K562 (cell line): Measurements from ENCODE around the gene WWTR1. TPM values are rescaled to one million over a fixed set of nuclear protein-coding genes. Genes with fewer than 3 reads are reported as not detected.

Source experiments
- ATAC-seq: fragments of 200-7000 bp; cut with Tn5 transposase; 3 replicates; pipeline ENCODE4 v1.9.1; 2020; ENCODE audit warnings: moderate library complexity
- BruUV-seq: library from RNA; stranded (reverse); fragments of 400-500 nt; replicated peaks from 2 replicates; lab custom pipeline; 2021; lab: Mats Ljungman, UMichigan
- CTCF ChIA-PET: fragments of 300-600 bp; formaldehyde crosslinking; extraction: SDS; loops from one replicate; lab custom pipeline; 2021; ENCODE audit warnings: low intra/inter-chr PET ratio; lab: Yijun Ruan, JAX
- POLR2A ChIA-PET: fragments of 300-600, 350-650 bp; sonication (Branson Sonifier 250); formaldehyde crosslinking; extraction: SDS; loops from one replicate; lab custom pipeline; 2021; ENCODE audit warnings: antibody characterized with exemption, inconsistent platforms; lab: Yijun Ruan, JAX
- DNase-seq, 4 experiments: peaks; one replicate each; pipeline versions ENCODE4 v3.0.0 to v3.0.0-alpha.2; 2011 to 2018; ENCODE audit warnings: low spot score in 3 of 4, mixed read lengths in 3 of 4; ENCODE audit errors: extremely low read depth in 1 of 4
- FAIRE-seq: peaks from 2 replicates; lab custom pipeline; 2011; peaks lifted over from hg19 to GRCh38; lab: Jason Lieb, UNC
- H2AFZ ChIP-seq: 2 replicates; pipeline ENCODE4 v1.6.0; 2011; ENCODE audit warnings: low read depth, low read length, control low read depth, inconsistent platforms
- H3K27ac ChIP-seq: fragments of 200-600 bp; 3 replicates; pipeline ENCODE4 v1.8.0; 2011; ENCODE audit warnings: low read depth, mild to moderate bottlenecking, control low read depth, inconsistent platforms, low read length, moderate library complexity, mixed read lengths; ENCODE audit errors: extremely low read depth
- H3K27me3 ChIP-seq, 2 experiments: fragments of 300-600 bp in 1 of 2; 2 replicates in 1 of 2; 3 replicates in 1 of 2; pipeline versions ENCODE4 v1.6.0 to v1.8.0; 2011; ENCODE audit warnings: inconsistent platforms in 2 of 2, low read length in 2 of 2, mild to moderate bottlenecking in 1 of 2, mixed read lengths in 1 of 2, moderate library complexity in 1 of 2; ENCODE audit not compliant: control insufficient read depth in 2 of 2, insufficient read depth in 2 of 2
- H3K36me3 ChIP-seq: fragments of 300-600 bp; 3 replicates; pipeline ENCODE4 v1.8.0; 2011; ENCODE audit warnings: mild to moderate bottlenecking, low read length, inconsistent platforms; ENCODE audit not compliant: control insufficient read depth, insufficient read depth
- H3K4me1 ChIP-seq, 2 experiments: fragments of 200-600 bp in 1 of 2; replicated peaks in 1 of 2; 2 replicates in 1 of 2; 3 replicates in 1 of 2; pipeline versions ENCODE4 v1.5.1 to v1.8.0; 2011; ENCODE audit warnings: inconsistent platforms in 2 of 2, low read length in 2 of 2, mild to moderate bottlenecking in 1 of 2, mixed read lengths in 1 of 2, moderate library complexity in 1 of 2; ENCODE audit not compliant: control insufficient read depth in 2 of 2, insufficient read depth in 2 of 2
- H3K4me2 ChIP-seq: 2 replicates; pipeline ENCODE4 v1.6.1; 2011; ENCODE audit warnings: low read length, control low read depth, inconsistent platforms, mixed read lengths; ENCODE audit not compliant: insufficient read depth
- H3K4me3 ChIP-seq: fragments of 200-600 bp; sonication (generic), shearing (Covaris generic); 2 replicates; pipeline ENCODE4 v1.5.1; 2016; ENCODE audit warnings: control low read depth, inconsistent platforms
- H3K79me2 ChIP-seq: fragments of 200-600 bp; 3 replicates; pipeline ENCODE4 v1.8.0; 2011; ENCODE audit warnings: low read length, inconsistent platforms; ENCODE audit not compliant: control insufficient read depth, insufficient read depth
- H3K9ac ChIP-seq, 2 experiments: 2 replicates each; pipeline versions ENCODE4 v1.6.0 to v1.6.1; 2011; ENCODE audit warnings: low read depth in 2 of 2, low read length in 2 of 2, control low read depth in 1 of 2, inconsistent platforms in 1 of 2, mild to moderate bottlenecking in 1 of 2, mixed read lengths in 1 of 2; ENCODE audit not compliant: insufficient read depth in 1 of 2
- H3K9me1 ChIP-seq: one replicate; pipeline ENCODE4 v1.6.0; 2011; ENCODE audit warnings: inconsistent platforms, mild to moderate bottlenecking, low read length, moderate library complexity; ENCODE audit not compliant: control insufficient read depth, insufficient read depth
- H3K9me3 ChIP-seq: replicated peaks from 2 replicates; pipeline ENCODE4 v1.5.1; 2011; ENCODE audit warnings: low read depth, low read length, inconsistent platforms; ENCODE audit not compliant: control insufficient read depth, insufficient read depth
- H4K20me1 ChIP-seq: replicated peaks from 2 replicates; pipeline ENCODE4 v1.6.1; 2011; ENCODE audit warnings: low read length, inconsistent platforms, mixed read lengths; ENCODE audit not compliant: control insufficient read depth, insufficient read depth
- FOXA1 ChIP-seq: fragments of 450-650 bp; IDR thresholded peaks from 2 replicates; pipeline ENCODE4 v1.6.1; 2016; ENCODE audit warnings: mild to moderate bottlenecking, borderline replicate concordance
- MNT ChIP-seq, 2 experiments: fragments of 450-650 bp; conservative IDR thresholded peaks; 2 replicates each; pipeline ENCODE4 v1.6.1; 2017; ENCODE audit warnings: mild to moderate bottlenecking in 2 of 2, moderate library complexity in 2 of 2
- MXI1 ChIP-seq: IDR thresholded peaks from 2 replicates; pipeline ENCODE4 v1.6.1; 2011; ENCODE audit warnings: low read depth, mild to moderate bottlenecking, improper control_type of control experiment, low read length
- PCBP2 ChIP-seq: fragments of 200-400 bp; formaldehyde crosslinking; IDR thresholded peaks from 2 replicates; pipeline ENCODE4 v1.6.1; 2018; ENCODE audit warnings: low read length, low read depth, mild to moderate bottlenecking, moderate library complexity; ENCODE audit not compliant: poor library complexity, severe bottlenecking
- WGBS: fragments of 100-300 bp; shearing (Covaris generic); methylation state at CpG from one replicate; pipeline ENCODE4 v1.1.6; 2016; ENCODE audit warnings: low coverage, mixed read lengths; ENCODE audit not compliant: insufficient coverage; ENCODE audit errors: missing lambda C conversion rate; 5-methylcytosine and 5-hydroxymethylcytosine counted together
- in situ Hi-C: fragments of 300-500 bp; cut with MboI; formaldehyde crosslinking; loops from 4 replicates; pipeline ENCODE4 v1.15.0; 2018; ENCODE audit warnings: inconsistent platforms, mixed read lengths
- intact Hi-C: fragments of 100-400 bp; cut with micrococcal nuclease; formaldehyde crosslinking; loops from 2 replicates; pipeline ENCODE4 v1.14.2; 2022
- polyA plus RNA-seq, 8 experiments: library from polyadenylated mRNA; depleted of rRNA in 4 of 8; stranded (reverse) in 5 of 8; unstranded in 3 of 8; fragments of >200 nt; fragmentation: Nextera tagmentation in 2 of 8; fragmentation: Illumina TruSeq in 1 of 8; extraction: Ambion mirVana in 2 of 8; extraction: Trizol in 1 of 8; gene quantifications; 2 replicates each; pipeline versions ENCODE4 v1.2.1 to v1.2.3, GENCODE V29; 2011 to 2014; ENCODE audit warnings: inconsistent platforms in 1 of 8, missing spikeins in 1 of 8
- total RNA-seq, 7 experiments: library from RNA; depleted of rRNA in 6 of 7; stranded (reverse); fragments of >200 nt in 6 of 7; fragmentation: Illumina TruSeq in 2 of 7; extraction: Trizol in 2 of 7; gene quantifications; 2 replicates each; pipeline versions ENCODE4 v1.2.1 to v1.2.3, GENCODE V29; 2011 to 2021; ENCODE audit warnings: low replicate concordance in 1 of 7

WWTR1 gene
- total and polyA plus RNA-seq, 9 of the 15 experiments (the other 6 are each of a cell fraction or from before 2014, with no cell fraction given), result 0.04 to 1.5 (median 0.60) TPM

DNA sequence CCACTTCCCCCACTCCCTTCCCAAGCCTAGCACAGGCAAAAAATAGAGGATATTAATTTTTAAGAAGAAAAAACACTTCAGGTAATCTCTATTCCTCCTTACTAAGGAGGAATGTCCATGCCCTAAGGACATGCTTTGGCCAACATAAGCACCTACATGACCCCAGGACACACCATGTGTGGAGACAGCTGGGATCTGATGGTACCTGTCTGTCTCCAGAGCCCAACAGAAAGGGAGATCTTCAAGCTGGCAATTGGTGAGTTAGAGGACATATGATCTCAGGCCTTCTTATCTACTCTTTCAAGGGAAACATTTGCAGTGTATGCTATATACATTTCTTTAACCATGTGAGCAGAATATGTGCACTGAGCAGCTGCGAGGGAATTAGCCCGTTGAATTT lies 176.3 kb downstream of the WWTR1 start:
- CTCF ChIA-PET, result no interaction called here

More for the DNA sequence above, 176.3 kb downstream of the WWTR1 start:
- in situ Hi-C loops (loop anchor here (10.0 to 25.0 kb wide), 2 partner anchors 367 to 519 kb away; no protein-coding TSS in a partner anchor), intact Hi-C loops (loop anchor here (5.0 kb wide), 1 partner anchor 524 kb away; no protein-coding TSS in a partner anchor)
- Histone ChIP-seq H3K27ac (no peak overlapping the region), H3K4me3 (no peak overlapping the region), H2AFZ (no peak overlapping the region), H3K4me1 (no peaks in the 10 kb centered on the region), H3K9ac (no peak overlapping the region), H3K79me2 (no peaks in the 10 kb centered on the region), H4K20me1 (no peaks in the 10 kb centered on the region), H3K4me2 (no peak overlapping the region), H3K9me1 (no peaks in the 10 kb centered on the region), H3K27me3 (no peaks in the 10 kb centered on the region; a peak in 2 of 5 replicates), H3K36me3 (no peaks in the 10 kb centered on the region), H3K9me3 (no peaks in the 10 kb centered on the region)
- POLR2A ChIA-PET, result interaction anchor here (0.6 kb wide), 1 partner anchor 46 kb away, joined by 3 read pairs; no protein-coding TSS in a partner anchor
- ATAC-seq, result no peak
- DNase-seq, result no peak
- 0% methylated on average over 2 of the region's 2 CpGs for WGBS
- no peak for TF ChIP-seq MXI1
- TF ChIP-seq MNT (conservative IDR thresholded peaks at IDR 0.05), result no peak
- TF ChIP-seq PCBP2, result no peak
- TF ChIP-seq FOXA1, result no peak
- no peak for FAIRE-seq
- no TSS peak for BruUV-seq
